ENCODE data around the gene PCNX1.

GRCh38 chr14:70943838-70944237 is 36.6 kb downstream of the PCNX1 start:
- TF ChIP-seq YY1 (IDR thresholded peaks at IDR 0.05; ENCODE audit: low read depth) = no peak
- no peak for TF ChIP-seq EP300 (IDR thresholded peaks at IDR 0.05; ENCODE audit: borderline replicate concordance)
- no peak for TF ChIP-seq TAF1 (IDR thresholded peaks at IDR 0.05; ENCODE audit: low read depth)
- no peak for TF ChIP-seq CREB1 (IDR thresholded peaks at IDR 0.05; ENCODE audit: low read depth)
- TF ChIP-seq FOXM1 (IDR thresholded peaks at IDR 0.05; ENCODE audit: borderline replicate concordance, low read depth) = no peak
- TF ChIP-seq RAD21 (IDR thresholded peaks at IDR 0.05; ENCODE audit: low read depth) = no peak

Data from Ishikawa (cell line).